Measurements from ENCODE around the gene CLDN11. TPM values are rescaled to one million over a fixed set of nuclear protein-coding genes. Genes with fewer than 3 reads are reported as not detected.

Gene CLDN11
- total RNA-seq, 1 donor from 2014 or later, result 2.5 TPM

- TF ChIP-seq CTCF (IDR thresholded peaks at IDR 0.05; ENCODE audit: insufficient read depth, low read length, poor library complexity, severe bottlenecking), result no peak
Measured at GRCh38 chr3:170450039-170450438, 31.4 kb downstream of the CLDN11 start.

GRCh38 chr3:170454509-170454908 lies 35.8 kb downstream of the CLDN11 start:
- no peak for DNase-seq (ENCODE audit: low read depth)
- no peaks in the 10 kb centered on the region for H3K36me3 ChIP-seq (ENCODE audit: control insufficient read depth, insufficient read depth, low read length)
- TF ChIP-seq CTCF (IDR thresholded peaks at IDR 0.05; ENCODE audit: insufficient read depth, low read length, poor library complexity, severe bottlenecking), result no peak

More at GRCh38 chr3:170450039-170450438, 31.4 kb downstream of the CLDN11 start:
- DNase-seq (ENCODE audit: low read depth), result no peak
- H3K36me3 ChIP-seq (ENCODE audit: control insufficient read depth, insufficient read depth, low read length), result no peaks in the 10 kb centered on the region
- H3K27me3 ChIP-seq (ENCODE audit: control insufficient read depth, insufficient read depth, low read length), result no peaks in the 10 kb centered on the region
- no peak overlapping the region for H3K4me3 ChIP-seq (ENCODE audit: low read depth, low read length)

GRCh38 chr3:170458285-170458684 lies 39.6 kb downstream of the CLDN11 start:
- Histone ChIP-seq H3K27me3 (ENCODE audit: control insufficient read depth, insufficient read depth, low read length) (no peaks in the 10 kb centered on the region), H3K36me3 (ENCODE audit: control insufficient read depth, insufficient read depth, low read length) (no peaks in the 10 kb centered on the region), H3K4me3 (ENCODE audit: low read depth, low read length) (no peak overlapping the region)
- no peak for TF ChIP-seq CTCF (IDR thresholded peaks at IDR 0.05; ENCODE audit: insufficient read depth, low read length, poor library complexity, severe bottlenecking)
- DNase-seq (ENCODE audit: low read depth), result no peak

More at GRCh38 chr3:170454509-170454908, 35.8 kb downstream of the CLDN11 start:
- H3K27me3 ChIP-seq (ENCODE audit: control insufficient read depth, insufficient read depth, low read length), result no peaks in the 10 kb centered on the region
- no peak overlapping the region for H3K4me3 ChIP-seq (ENCODE audit: low read depth, low read length)

- Histone ChIP-seq H3K4me3 (ENCODE audit: low read depth, low read length) (no peak overlapping the region), H3K36me3 (ENCODE audit: control insufficient read depth, insufficient read depth, low read length) (no peaks in the 10 kb centered on the region), H3K27me3 (ENCODE audit: control insufficient read depth, insufficient read depth, low read length) (no peaks in the 10 kb centered on the region)
- no peak for TF ChIP-seq CTCF (IDR thresholded peaks at IDR 0.05; ENCODE audit: insufficient read depth, low read length, poor library complexity, severe bottlenecking)
- DNase-seq (ENCODE audit: low read depth), result no peak
Measured at GRCh38 chr3:170463011-170463410, 44.3 kb downstream of the CLDN11 start.

GRCh38 chr3:170465955-170466354 lies 47.3 kb downstream of the CLDN11 start:
- DNase-seq (ENCODE audit: low read depth), result no peak

More at GRCh38 chr3:170465955-170466354, 47.3 kb downstream of the CLDN11 start:
- Histone ChIP-seq H3K36me3 (ENCODE audit: control insufficient read depth, insufficient read depth, low read length) (no peaks in the 10 kb centered on the region), H3K27me3 (ENCODE audit: control insufficient read depth, insufficient read depth, low read length) (no peaks in the 10 kb centered on the region), H3K4me3 (ENCODE audit: low read depth, low read length) (no peak overlapping the region)
- no peak for TF ChIP-seq CTCF (IDR thresholded peaks at IDR 0.05; ENCODE audit: insufficient read depth, low read length, poor library complexity, severe bottlenecking)
